IMR-90 (cell line): ENCODE measurements around the gene PAX8. TPM values are rescaled to one million over a fixed set of nuclear protein-coding genes. Genes with fewer than 3 reads are reported as not detected.

Experiments used
- ATAC-seq: fragments of 200-7000 bp; cut with Tn5 transposase; 2 replicates; pipeline ENCODE4 v1.9.1; 2020; ENCODE audit warnings: low read depth, mild to moderate bottlenecking, moderate library complexity
- BruUV-seq: library from RNA; stranded (reverse); fragments of 400-500 nt; replicated peaks from 2 replicates; lab custom pipeline; 2021; lab: Mats Ljungman, UMichigan
- CTCF ChIA-PET: fragments of 300-600 bp; formaldehyde crosslinking; extraction: SDS; loops from one replicate; lab custom pipeline; 2021; ENCODE audit warnings: antibody characterized with exemption; lab: Yijun Ruan, JAX
- POLR2A ChIA-PET: fragments of 300-600 bp; sonication (Branson Sonifier 250); formaldehyde crosslinking; loops from one replicate; lab custom pipeline; 2022; ENCODE audit warnings: antibody characterized with exemption; ENCODE audit not compliant: unreplicated experiment; lab: Charles Lee
- DNase-seq: peaks from one replicate; pipeline ENCODE4 v3.0.0; 2013
- H2AFZ ChIP-seq: replicated peaks from 2 replicates; pipeline ENCODE3; 2013; ENCODE audit warnings: low read length, mild to moderate bottlenecking; ENCODE audit not compliant: poor library complexity
- H2AK5ac ChIP-seq: 2 replicates; pipeline ENCODE4 v1.6.1; 2013; ENCODE audit warnings: low read depth, low read length, inconsistent platforms
- H2AK9ac ChIP-seq: replicated peaks from 2 replicates; pipeline ENCODE3; 2013; ENCODE audit warnings: mild to moderate bottlenecking, low read depth, low read length, moderate library complexity; ENCODE audit not compliant: poor library complexity
- H2BK120ac ChIP-seq: 2 replicates; pipeline ENCODE4 v1.6.1; 2013; ENCODE audit warnings: low read depth, low read length, inconsistent platforms
- H2BK15ac ChIP-seq: 3 replicates; pipeline ENCODE4 v1.6.1; 2013; ENCODE audit warnings: low read depth, low read length, inconsistent platforms
- H2BK20ac ChIP-seq: 2 replicates; pipeline ENCODE4 v1.6.1; 2013; ENCODE audit warnings: low read depth, mild to moderate bottlenecking, inconsistent platforms, low read length, moderate library complexity
- H2BK5ac ChIP-seq: 2 replicates; pipeline ENCODE4 v1.6.1; 2013; ENCODE audit warnings: mild to moderate bottlenecking, low read depth, low read length, inconsistent platforms; ENCODE audit not compliant: poor library complexity, severe bottlenecking
- H3K14ac ChIP-seq: replicated peaks from 2 replicates; pipeline ENCODE4 v1.6.1; 2013; ENCODE audit warnings: low read depth, low read length, inconsistent platforms
- H3K18ac ChIP-seq: 2 replicates; pipeline ENCODE4 v1.6.1; 2013; ENCODE audit warnings: low read depth, low read length, control low read depth
- H3K23ac ChIP-seq: 2 replicates; pipeline ENCODE4 v1.6.1; 2013; ENCODE audit warnings: low read depth, low read length, inconsistent platforms
- H3K27ac ChIP-seq: 2 replicates; pipeline ENCODE4 v1.5.1; 2013; ENCODE audit warnings: mild to moderate bottlenecking, control low read depth, low read length; ENCODE audit not compliant: insufficient read depth
- H3K27me3 ChIP-seq: 2 replicates; pipeline ENCODE4 v1.6.1; 2013; ENCODE audit warnings: low read length; ENCODE audit not compliant: control insufficient read depth, insufficient read depth
- H3K36me3 ChIP-seq: 2 replicates; pipeline ENCODE4 v1.6.1; 2013; ENCODE audit warnings: low read length, mixed read lengths; ENCODE audit not compliant: control insufficient read depth, insufficient read depth
- H3K4ac ChIP-seq: 2 replicates; pipeline ENCODE4 v1.6.1; 2013; ENCODE audit warnings: low read depth, low read length, inconsistent platforms
- H3K4me1 ChIP-seq: 2 replicates; pipeline ENCODE4 v1.6.1; 2013; ENCODE audit warnings: low read length, mixed read lengths; ENCODE audit not compliant: control insufficient read depth, insufficient read depth
- H3K4me2 ChIP-seq: 2 replicates; pipeline ENCODE4 v1.6.1; 2013; ENCODE audit warnings: low read depth, mild to moderate bottlenecking, control low read depth, low read length, moderate library complexity
- H3K4me3 ChIP-seq: 2 replicates; pipeline ENCODE4 v1.5.1; 2013; ENCODE audit warnings: low read depth, mild to moderate bottlenecking, control low read depth, low read length, moderate library complexity; ENCODE audit not compliant: insufficient read depth
- H3K56ac ChIP-seq: 2 replicates; pipeline ENCODE4 v1.6.1; 2013; ENCODE audit warnings: low read length, inconsistent platforms; ENCODE audit not compliant: insufficient read depth; ENCODE audit errors: extremely low read depth
- H3K79me1 ChIP-seq, 2 experiments: 2 replicates each; pipeline ENCODE4 v1.6.1; 2013; ENCODE audit warnings: low read length in 2 of 2, inconsistent platforms in 1 of 2, low read depth in 1 of 2
- H3K9ac ChIP-seq: 2 replicates; pipeline ENCODE4 v1.6.1; 2013; ENCODE audit warnings: low read depth, low read length, control low read depth
- H3K9me1 ChIP-seq: 2 replicates; pipeline ENCODE4 v1.6.1; 2013; ENCODE audit warnings: low read length, inconsistent platforms; ENCODE audit not compliant: insufficient read depth
- H3K9me3 ChIP-seq: 2 replicates; pipeline ENCODE4 v1.6.1; 2013; ENCODE audit warnings: low read length; ENCODE audit not compliant: control insufficient read depth, insufficient read depth
- H4K20me1 ChIP-seq: 2 replicates; pipeline ENCODE4 v1.6.1; 2013; ENCODE audit warnings: low read length, inconsistent platforms; ENCODE audit not compliant: insufficient read depth
- H4K5ac ChIP-seq: 2 replicates; pipeline ENCODE4 v1.6.1; 2013; ENCODE audit warnings: mild to moderate bottlenecking, low read depth, low read length, control low read depth
- H4K8ac ChIP-seq, 2 experiments: 2 replicates each; pipeline ENCODE4 v1.6.1; 2013; ENCODE audit warnings: low read depth in 2 of 2, low read length in 2 of 2, control low read depth in 1 of 2, inconsistent platforms in 1 of 2
- H4K91ac ChIP-seq: 2 replicates; pipeline ENCODE4 v1.6.1; 2013; ENCODE audit warnings: low read depth, low read length, inconsistent platforms; ENCODE audit not compliant: insufficient read depth
- BHLHE40 ChIP-seq: fragments of 150-350 bp; IDR thresholded peaks from 2 replicates; pipeline ENCODE4 v1.6.1; 2016; ENCODE audit warnings: mild to moderate bottlenecking, low read depth, low read length
- CEBPB ChIP-seq: IDR thresholded peaks from 2 replicates; pipeline ENCODE4 v1.6.1; 2012; ENCODE audit warnings: low read depth, low read length, improper control_type of control experiment
- CHD1 ChIP-seq: IDR thresholded peaks from 2 replicates; pipeline ENCODE4 v1.6.1; 2012; ENCODE audit warnings: low read depth, low read length, improper control_type of control experiment
- CTCF ChIP-seq: conservative IDR thresholded peaks from 2 replicates; pipeline ENCODE4 v1.5.1; 2012; ENCODE audit warnings: mild to moderate bottlenecking, low read depth, low read length, improper control_type of control experiment
- FOS ChIP-seq: fragments of 150-350 bp; IDR thresholded peaks from 2 replicates; pipeline ENCODE4 v1.6.1; 2016; ENCODE audit warnings: low read depth, low read length
- MAFK ChIP-seq: IDR thresholded peaks from 2 replicates; pipeline ENCODE4 v1.6.1; 2012; ENCODE audit warnings: low read depth, low read length, improper control_type of control experiment
- MAZ ChIP-seq: IDR thresholded peaks from 2 replicates; pipeline ENCODE4 v1.6.1; 2012; ENCODE audit warnings: low read depth, mild to moderate bottlenecking, low read length, improper control_type of control experiment, moderate library complexity, borderline replicate concordance
- MXI1 ChIP-seq: IDR thresholded peaks from 2 replicates; pipeline ENCODE4 v1.6.1; 2012; ENCODE audit warnings: low read depth, mild to moderate bottlenecking, low read length, moderate library complexity, borderline replicate concordance
- POLR2A ChIP-seq: IDR thresholded peaks from 2 replicates; pipeline ENCODE4 v1.6.1; 2012; ENCODE audit warnings: mild to moderate bottlenecking, low read depth, low read length
- RAD21 ChIP-seq: IDR thresholded peaks from 2 replicates; pipeline ENCODE4 v1.6.1; 2012; ENCODE audit warnings: low read length, improper control_type of control experiment
- RCOR1 ChIP-seq: IDR thresholded peaks from 2 replicates; pipeline ENCODE4 v1.6.1; 2012; ENCODE audit warnings: mild to moderate bottlenecking, low read length, improper control_type of control experiment; ENCODE audit not compliant: insufficient replicate concordance
- RFX5 ChIP-seq: IDR thresholded peaks from 2 replicates; pipeline ENCODE4 v1.8.0; 2012; ENCODE audit warnings: low read depth, mild to moderate bottlenecking, low read length, moderate library complexity
- SMC3 ChIP-seq: fragments of 150-350 bp; IDR thresholded peaks from 2 replicates; pipeline ENCODE4 v1.6.1; 2016; ENCODE audit warnings: low read depth, mild to moderate bottlenecking, antibody characterized with exemption, low read length, moderate library complexity
- USF2 ChIP-seq: fragments of 150-350 bp; IDR thresholded peaks from 2 replicates; pipeline ENCODE4 v1.6.1; 2017; ENCODE audit warnings: mild to moderate bottlenecking, antibody characterized with exemption, low read length, low read depth
- WGBS, 2 experiments: methylation state at CpG; one replicate each; pipeline versions ENCODE4 v1.1.5 to v1.1.7; 2013; ENCODE audit warnings: missing lambda C conversion rate in 2 of 2; ENCODE audit not compliant: insufficient read length in 1 of 2; ENCODE audit errors: extremely low coverage in 2 of 2; 5-methylcytosine and 5-hydroxymethylcytosine counted together
- dilution Hi-C: fragments of 300-500 bp; cut with HindIII; formaldehyde crosslinking; loops from one replicate; pipeline ENCODE4 v1.14.3; 2018; ENCODE audit warnings: low sequenced_read_pairs; ENCODE audit not compliant: unreplicated experiment
- in situ Hi-C: fragments of 300-500 bp; cut with MboI; formaldehyde crosslinking; loops from 3 replicates; pipeline ENCODE4 v1.14.3; 2019; ENCODE audit warnings: low sequenced_read_pairs, inconsistent platforms, mixed read lengths
- intact Hi-C: fragments of 100-400 bp; cut with micrococcal nuclease; formaldehyde crosslinking; loops from 2 replicates; pipeline ENCODE4 v1.10.0; 2022
- polyA plus RNA-seq, 3 experiments: library from polyadenylated mRNA; depleted of rRNA; stranded (reverse); fragments of >200 nt; gene quantifications; 2 replicates each; pipeline ENCODE4 v1.2.3, GENCODE V29; 2012; ENCODE audit warnings: low replicate concordance in 1 of 3
- total RNA-seq: library from RNA; depleted of rRNA; stranded (reverse); fragments of >200 nt; gene quantifications from 2 replicates; pipeline ENCODE4 v1.2.3, GENCODE V29; 2012
- TF ChIP-seq, protein P1 (sequence below): fragments of 150-350 bp; IDR thresholded peaks from 2 replicates; pipeline ENCODE4 v1.6.1; 2016; ENCODE audit warnings: low read depth, mild to moderate bottlenecking, low read length, moderate library complexity, borderline replicate concordance

Gene PAX8
- total and polyA plus RNA-seq, 2 of the 4 experiments (the other 2 are of a cell fraction), result 0.18 to 1.5 TPM

DNA sequence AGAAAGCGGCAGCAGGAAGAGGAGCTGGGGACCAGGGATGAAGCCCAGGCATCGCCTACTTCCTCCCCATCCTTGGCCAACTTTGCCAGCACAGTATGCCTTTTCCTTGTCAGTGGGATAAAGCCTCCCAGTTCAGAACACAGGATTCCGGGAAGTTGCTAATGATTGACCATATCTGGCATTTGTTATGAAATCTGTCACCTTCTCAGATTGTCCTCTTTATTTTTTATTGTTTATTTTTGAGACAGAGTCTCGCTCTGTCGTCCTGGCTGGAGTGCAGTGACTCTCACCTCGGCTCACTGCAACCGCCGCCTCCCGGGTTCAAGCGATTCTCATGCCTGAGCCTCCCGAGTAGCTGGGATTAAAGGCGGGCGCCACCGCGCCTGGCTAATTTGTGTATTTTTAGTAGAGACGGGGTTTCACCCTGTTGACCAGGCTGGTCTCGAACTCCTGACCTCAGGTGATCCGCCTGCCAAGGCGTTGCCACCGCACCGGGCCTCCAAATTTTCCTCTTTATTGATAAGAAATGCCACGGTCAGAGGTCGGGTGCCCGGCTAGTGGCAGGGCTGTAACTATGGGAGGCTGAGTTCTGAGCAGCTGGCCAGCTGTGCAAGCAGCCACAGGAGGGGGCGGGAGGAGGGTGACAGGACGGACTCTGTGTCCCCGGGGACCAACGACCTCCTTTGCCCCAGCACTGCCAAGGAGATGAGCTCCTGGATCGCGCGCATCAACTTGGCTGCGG is 80.5 kb downstream of the PAX8 start:
- H3K14ac ChIP-seq, result no peak overlapping the region
- no peaks in the 10 kb centered on the region for H3K9me1 ChIP-seq
- BruUV-seq, result no TSS peak
- H4K91ac ChIP-seq, result no peak overlapping the region
- H3K27me3 ChIP-seq, result peaks cover 25% of the 10 kb centered on the region
- ATAC-seq (no peak), DNase-seq (no peak)
- H4K5ac ChIP-seq, result no peak overlapping the region
- no peak overlapping the region for H2AK9ac ChIP-seq
- H3K9me3 ChIP-seq, result no peaks in the 10 kb centered on the region
- H2BK5ac ChIP-seq, result no peak overlapping the region
- no peaks in the 10 kb centered on the region for H4K20me1 ChIP-seq
- H3K23ac ChIP-seq, result no peak overlapping the region
- in situ Hi-C loops, result no loop called here
- H3K9ac ChIP-seq, result no peak overlapping the region
- no peak overlapping the region for H3K18ac ChIP-seq
- no peak overlapping the region for H4K8ac ChIP-seq
- no peak overlapping the region for H3K56ac ChIP-seq
- no peaks in the 10 kb centered on the region for H3K4me1 ChIP-seq
- dilution Hi-C loops, result no loop called here
- ChIA-PET CTCF (interaction anchor here (0.6 to 2.1 kb wide), 9 partner anchors 13 to 172 kb away, joined by 3 to 24 read pairs (median 4); no protein-coding TSS in a partner anchor), POLR2A (no interaction called here)
- H3K4me3 ChIP-seq, result peak overlapping the region; percentile 78
- H3K79me1 ChIP-seq, result no peaks in the 10 kb centered on the region
- no peak overlapping the region for H2BK20ac ChIP-seq
- H2AFZ ChIP-seq, result peak overlapping the region; percentile 95
- H2BK120ac ChIP-seq, result no peak overlapping the region
- H3K4ac ChIP-seq, result no peak overlapping the region
- H3K36me3 ChIP-seq, result no peaks in the 10 kb centered on the region
- H2AK5ac ChIP-seq, result no peak overlapping the region
- H2BK15ac ChIP-seq, result no peak overlapping the region
- 42% methylated on average over 15 of the region's 32 CpGs; no CpG with 5 or more reads in 1 of the 2 experiments for WGBS, 2 experiments
- H3K4me2 ChIP-seq, result peak overlapping the region; percentile 96
- no peak overlapping the region for H3K27ac ChIP-seq
- intact Hi-C loops, result no loop called here
- TF ChIP-seq POLR2A, result no peak
- no peak for TF ChIP-seq CHD1
- TF ChIP-seq RFX5, result no peak
- no peak for TF ChIP-seq FOS
- TF ChIP-seq MAZ, result no peak
- TF ChIP-seq RAD21, result no peak
- TF ChIP-seq MXI1, result no peak
- TF ChIP-seq BHLHE40, result no peak
- no peak for TF ChIP-seq CTCF
- TF ChIP-seq MAFK, result no peak
- no peak for TF ChIP-seq USF2
- no peak for TF ChIP-seq RCOR1
- TF ChIP-seq SMC3, result no peak
- no peak for TF ChIP-seq CEBPB
- TF ChIP-seq, protein P1, sequence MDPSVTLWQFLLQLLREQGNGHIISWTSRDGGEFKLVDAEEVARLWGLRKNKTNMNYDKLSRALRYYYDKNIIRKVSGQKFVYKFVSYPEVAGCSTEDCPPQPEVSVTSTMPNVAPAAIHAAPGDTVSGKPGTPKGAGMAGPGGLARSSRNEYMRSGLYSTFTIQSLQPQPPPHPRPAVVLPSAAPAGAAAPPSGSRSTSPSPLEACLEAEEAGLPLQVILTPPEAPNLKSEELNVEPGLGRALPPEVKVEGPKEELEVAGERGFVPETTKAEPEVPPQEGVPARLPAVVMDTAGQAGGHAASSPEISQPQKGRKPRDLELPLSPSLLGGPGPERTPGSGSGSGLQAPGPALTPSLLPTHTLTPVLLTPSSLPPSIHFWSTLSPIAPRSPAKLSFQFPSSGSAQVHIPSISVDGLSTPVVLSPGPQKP, result no peak
